PC-9 (cell line): Measurements from ENCODE around the gene EML5.

Experiments
- CTCF ChIP-seq: fragments of 200-600 bp; sonication (generic); conservative IDR thresholded peaks from 2 replicates; pipeline ENCODE4 v1.6.1; 2017; ENCODE audit warnings: mixed run types, antibody characterized with exemption, mild to moderate bottlenecking, moderate library complexity
- EZH2 ChIP-seq: fragments of 200-600 bp; sonication (generic); IDR thresholded peaks from 2 replicates; pipeline ENCODE4 v1.8.0; 2017; ENCODE audit warnings: antibody characterized with exemption, low read depth

- TF ChIP-seq CTCF (no peak), EZH2 (no peak)
Measured at GRCh38 chr14:88802596-88802995, 9.8 kb upstream of the EML5 start.
